ENCODE results near the gene RELN. TPM values are rescaled to one million over a fixed set of nuclear protein-coding genes. Genes with fewer than 3 reads are reported as not detected.

RELN gene
- total RNA-seq, 1 donor from 2014 or later = 7.1 TPM

GRCh38 chr7:103597606-103598005, 391.9 kb downstream of the RELN start:
- H3K4me3 ChIP-seq (ENCODE audit: low read depth, low read length) = no peak overlapping the region
- TF ChIP-seq CTCF (IDR thresholded peaks at IDR 0.05; ENCODE audit: insufficient read depth, low read length, poor library complexity, severe bottlenecking) = no peak
- DNase-seq (ENCODE audit: low read depth) = no peak
- H3K27me3 ChIP-seq (ENCODE audit: control insufficient read depth, insufficient read depth, low read length) = no peaks in the 10 kb centered on the region
- H3K36me3 ChIP-seq (ENCODE audit: control insufficient read depth, insufficient read depth, low read length) = no peaks in the 10 kb centered on the region

GRCh38 chr7:103594186-103594585, 395.3 kb downstream of the RELN start:
- Histone ChIP-seq H3K4me3 (ENCODE audit: low read depth, low read length) (no peak overlapping the region), H3K27me3 (ENCODE audit: control insufficient read depth, insufficient read depth, low read length) (no peaks in the 10 kb centered on the region), H3K36me3 (ENCODE audit: control insufficient read depth, insufficient read depth, low read length) (no peaks in the 10 kb centered on the region)
- TF ChIP-seq CTCF (IDR thresholded peaks at IDR 0.05; ENCODE audit: insufficient read depth, low read length, poor library complexity, severe bottlenecking) = no peak
- no peak for DNase-seq (ENCODE audit: low read depth)

- no peak for TF ChIP-seq CTCF (IDR thresholded peaks at IDR 0.05; ENCODE audit: insufficient read depth, low read length, poor library complexity, severe bottlenecking)
- Histone ChIP-seq H3K4me3 (ENCODE audit: low read depth, low read length) (no peak overlapping the region), H3K36me3 (ENCODE audit: control insufficient read depth, insufficient read depth, low read length) (no peaks in the 10 kb centered on the region), H3K27me3 (ENCODE audit: control insufficient read depth, insufficient read depth, low read length) (no peaks in the 10 kb centered on the region)
- DNase-seq (ENCODE audit: low read depth) = no peak
Observed at GRCh38 chr7:103593691-103594090, 395.8 kb downstream of the RELN start.

GRCh38 chr7:103592844-103593243, 396.6 kb downstream of the RELN start:
- Histone ChIP-seq H3K27me3 (ENCODE audit: control insufficient read depth, insufficient read depth, low read length) (no peaks in the 10 kb centered on the region), H3K36me3 (ENCODE audit: control insufficient read depth, insufficient read depth, low read length) (no peaks in the 10 kb centered on the region), H3K4me3 (ENCODE audit: low read depth, low read length) (no peak overlapping the region)
- no peak for TF ChIP-seq CTCF (IDR thresholded peaks at IDR 0.05; ENCODE audit: insufficient read depth, low read length, poor library complexity, severe bottlenecking)
- DNase-seq (ENCODE audit: low read depth) = no peak

GRCh38 chr7:103592187-103592586, 397.3 kb downstream of the RELN start:
- Histone ChIP-seq H3K4me3 (ENCODE audit: low read depth, low read length) (no peak overlapping the region), H3K27me3 (ENCODE audit: control insufficient read depth, insufficient read depth, low read length) (no peaks in the 10 kb centered on the region), H3K36me3 (ENCODE audit: control insufficient read depth, insufficient read depth, low read length) (no peaks in the 10 kb centered on the region)
- DNase-seq (ENCODE audit: low read depth) = no peak
- no peak for TF ChIP-seq CTCF (IDR thresholded peaks at IDR 0.05; ENCODE audit: insufficient read depth, low read length, poor library complexity, severe bottlenecking)

- no peak for DNase-seq (ENCODE audit: low read depth)
- H3K4me3 ChIP-seq (ENCODE audit: low read depth, low read length) = no peak overlapping the region
- TF ChIP-seq CTCF (IDR thresholded peaks at IDR 0.05; ENCODE audit: insufficient read depth, low read length, poor library complexity, severe bottlenecking) = no peak
- H3K27me3 ChIP-seq (ENCODE audit: control insufficient read depth, insufficient read depth, low read length) = no peaks in the 10 kb centered on the region
- H3K36me3 ChIP-seq (ENCODE audit: control insufficient read depth, insufficient read depth, low read length) = no peaks in the 10 kb centered on the region
Observed at GRCh38 chr7:103580031-103580430, 409.4 kb downstream of the RELN start.
